Mesendoderm (in vitro differentiated cells): ENCODE measurements around the gene HCN2.

ENCODE experiments used
- DNase-seq: peaks from one replicate; pipeline ENCODE4 v3.0.0; 2013
- H2AK5ac ChIP-seq: 2 replicates; pipeline ENCODE4 v1.6.1; 2013; ENCODE audit warnings: low read length, inconsistent platforms
- H2BK120ac ChIP-seq: 2 replicates; pipeline ENCODE4 v1.6.1; 2013; ENCODE audit warnings: low read depth, mild to moderate bottlenecking, low read length, moderate library complexity, mixed read lengths
- H2BK15ac ChIP-seq: replicated peaks from 2 replicates; pipeline ENCODE4 v1.6.1; 2013; ENCODE audit warnings: low read depth, mild to moderate bottlenecking, moderate library complexity
- H2BK5ac ChIP-seq: 2 replicates; pipeline ENCODE4 v1.6.1; 2013; ENCODE audit warnings: low read length, inconsistent platforms
- H3K18ac ChIP-seq: 2 replicates; pipeline ENCODE4 v1.6.1; 2013; ENCODE audit warnings: mild to moderate bottlenecking, low read length, mixed read lengths
- H3K23ac ChIP-seq: one replicate; pipeline ENCODE4 v1.6.1; 2013; ENCODE audit warnings: low read length
- H3K27ac ChIP-seq: 2 replicates; pipeline ENCODE4 v1.5.1; 2013; ENCODE audit warnings: low read depth, mild to moderate bottlenecking, inconsistent platforms, low read length, moderate library complexity
- H3K27me3 ChIP-seq: 2 replicates; pipeline ENCODE4 v1.6.1; 2013; ENCODE audit warnings: low read length, control low read depth, mild to moderate bottlenecking, inconsistent platforms; ENCODE audit not compliant: insufficient read depth, poor library complexity
- H3K36me3 ChIP-seq: 2 replicates; pipeline ENCODE4 v1.6.1; 2013; ENCODE audit warnings: low read length, inconsistent platforms; ENCODE audit not compliant: control insufficient read depth, insufficient read depth
- H3K4ac ChIP-seq: one replicate; pipeline ENCODE4 v1.6.1; 2013; ENCODE audit warnings: low read depth, mild to moderate bottlenecking, low read length, moderate library complexity
- H3K4me1 ChIP-seq: 2 replicates; pipeline ENCODE4 v1.6.1; 2013; ENCODE audit warnings: low read depth, low read length, inconsistent platforms; ENCODE audit not compliant: control insufficient read depth
- H3K4me2 ChIP-seq: 2 replicates; pipeline ENCODE4 v1.6.1; 2013; ENCODE audit warnings: low read length
- H3K4me3 ChIP-seq: 2 replicates; pipeline ENCODE4 v1.5.1; 2013; ENCODE audit warnings: mild to moderate bottlenecking, low read length
- H3K56ac ChIP-seq: one replicate; pipeline ENCODE4 v1.6.1; 2013; ENCODE audit warnings: low read length
- H3K79me1 ChIP-seq: 2 replicates; pipeline ENCODE4 v1.6.1; 2013; ENCODE audit warnings: low read length, inconsistent platforms
- H3K79me2 ChIP-seq: 2 replicates; pipeline ENCODE4 v1.6.1; 2013; ENCODE audit warnings: mild to moderate bottlenecking, low read length; ENCODE audit not compliant: control insufficient read depth, insufficient read depth
- H3K9ac ChIP-seq: 2 replicates; pipeline ENCODE4 v1.6.1; 2013; ENCODE audit warnings: low read length, inconsistent platforms
- H4K5ac ChIP-seq: one replicate; pipeline ENCODE4 v1.6.1; 2013; ENCODE audit warnings: low read length
- H4K8ac ChIP-seq: one replicate; pipeline ENCODE4 v1.6.1; 2013; ENCODE audit warnings: low read depth, mild to moderate bottlenecking, control low read depth, low read length, moderate library complexity
- WGBS: extraction: QIAGEN DNeasy Blood & Tissue Kit; methylation state at CpG from one replicate; pipeline ENCODE4 v1.1.7; 2013; ENCODE audit warnings: low lambda C conversion rate, missing lambda C conversion rate; ENCODE audit not compliant: insufficient coverage; ENCODE audit errors: extremely low coverage; 5-methylcytosine and 5-hydroxymethylcytosine counted together

The HCN2 gene

DNA sequence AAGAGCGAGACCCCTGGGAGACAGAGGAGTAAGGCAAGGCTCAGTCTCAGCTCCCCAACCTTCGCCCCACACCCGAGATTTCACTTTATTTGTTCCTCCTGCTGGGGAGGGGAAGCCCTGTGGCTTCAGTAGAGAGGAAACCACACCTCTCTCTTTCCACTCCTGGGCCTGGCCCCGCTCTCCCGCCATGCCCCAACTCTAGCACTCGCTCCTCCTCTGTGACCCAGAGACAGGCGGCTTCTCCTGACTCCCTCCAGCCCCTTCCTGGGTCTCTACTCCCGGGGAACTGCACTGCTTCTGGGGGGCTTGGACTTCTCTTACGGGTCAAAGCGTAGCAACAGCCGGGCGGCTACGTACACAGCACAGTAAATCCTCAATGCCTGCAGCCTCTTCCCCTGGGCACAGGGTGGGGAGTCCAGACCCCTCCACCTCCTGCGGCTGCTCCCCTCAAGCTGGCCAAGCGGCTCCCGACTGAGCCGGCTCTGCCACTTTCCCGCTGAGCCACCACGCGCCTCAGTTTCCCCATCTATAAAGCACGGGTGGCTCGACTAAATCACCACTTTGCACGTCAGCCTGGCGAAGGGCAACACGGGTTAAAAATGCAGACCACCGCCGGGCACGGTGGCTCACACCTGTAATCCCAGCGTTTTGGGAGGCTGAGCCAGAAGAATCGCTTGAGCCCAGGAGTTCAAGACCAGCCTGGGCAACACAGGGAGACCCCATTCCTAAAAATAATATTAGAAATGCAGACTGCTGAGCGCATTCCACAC lies 71.9 kb downstream of the HCN2 start:
- H3K79me1 ChIP-seq = no peaks in the 10 kb centered on the region
- peaks cover 2% of the 10 kb centered on the region for H3K4me1 ChIP-seq
- H3K4me3 ChIP-seq = peak overlapping the region; percentile 86
- H2BK15ac ChIP-seq = no peak overlapping the region
- WGBS = no CpG with 5 or more reads among the region's 31 CpGs
- H3K18ac ChIP-seq = no peak overlapping the region
- peaks cover 63% of the 10 kb centered on the region for H3K79me2 ChIP-seq
- H3K27ac ChIP-seq = no peak overlapping the region
- no peaks in the 10 kb centered on the region for H3K36me3 ChIP-seq
- no peak for DNase-seq
- peak overlapping the region; percentile 96 for H3K56ac ChIP-seq
- H3K27me3 ChIP-seq = no peaks in the 10 kb centered on the region
- peak overlapping the region; percentile 87 for H3K4me2 ChIP-seq
- no peak overlapping the region for H2AK5ac ChIP-seq
- H4K8ac ChIP-seq = no peak overlapping the region
- H4K5ac ChIP-seq = no peak overlapping the region
- peak overlapping the region; percentile 98 for H3K9ac ChIP-seq
- H2BK120ac ChIP-seq = no peak overlapping the region
- peak overlapping the region; percentile 66 for H3K23ac ChIP-seq
- H2BK5ac ChIP-seq = no peak overlapping the region
- no peak overlapping the region for H3K4ac ChIP-seq

DNA sequence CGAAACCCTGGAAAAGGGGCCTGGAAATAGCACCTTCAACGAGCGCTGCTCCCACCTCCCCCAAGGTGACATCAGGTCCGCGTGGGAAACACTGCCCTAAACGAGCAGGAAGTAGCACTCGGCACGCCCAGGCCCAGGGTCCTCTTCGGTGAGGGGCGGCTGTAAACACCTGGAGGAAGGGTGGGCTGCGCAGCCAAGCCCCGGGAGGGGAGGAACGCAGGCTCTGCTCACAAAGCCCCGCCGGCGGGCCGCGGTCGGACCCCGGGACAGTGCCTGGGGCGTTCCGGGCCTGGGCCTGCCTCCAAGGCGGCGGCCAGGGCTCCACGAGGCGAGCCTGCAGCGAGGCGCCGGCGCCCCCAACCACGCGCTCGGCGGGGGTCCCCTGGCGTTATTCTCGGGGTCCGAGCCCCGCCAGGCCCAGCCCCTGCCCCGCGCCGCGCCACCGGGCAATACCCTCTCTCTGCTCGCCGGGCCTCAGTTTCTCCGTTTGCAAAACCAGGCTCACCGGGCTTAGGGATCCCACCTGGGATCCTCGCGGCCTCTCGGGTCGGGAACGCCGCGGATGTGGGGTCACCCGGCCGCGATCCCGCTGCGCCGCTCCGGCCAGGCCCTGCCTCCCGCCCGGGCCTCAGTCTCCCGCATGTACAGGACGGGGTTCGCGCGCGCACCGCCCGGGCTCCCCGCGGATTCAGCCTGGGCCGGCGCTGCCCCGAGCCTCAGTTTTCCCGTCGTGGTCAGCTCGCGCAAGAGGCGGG lies 72.7 kb downstream of the HCN2 start:
- H3K4me1 ChIP-seq = peaks cover 2% of the 10 kb centered on the region

DNA sequence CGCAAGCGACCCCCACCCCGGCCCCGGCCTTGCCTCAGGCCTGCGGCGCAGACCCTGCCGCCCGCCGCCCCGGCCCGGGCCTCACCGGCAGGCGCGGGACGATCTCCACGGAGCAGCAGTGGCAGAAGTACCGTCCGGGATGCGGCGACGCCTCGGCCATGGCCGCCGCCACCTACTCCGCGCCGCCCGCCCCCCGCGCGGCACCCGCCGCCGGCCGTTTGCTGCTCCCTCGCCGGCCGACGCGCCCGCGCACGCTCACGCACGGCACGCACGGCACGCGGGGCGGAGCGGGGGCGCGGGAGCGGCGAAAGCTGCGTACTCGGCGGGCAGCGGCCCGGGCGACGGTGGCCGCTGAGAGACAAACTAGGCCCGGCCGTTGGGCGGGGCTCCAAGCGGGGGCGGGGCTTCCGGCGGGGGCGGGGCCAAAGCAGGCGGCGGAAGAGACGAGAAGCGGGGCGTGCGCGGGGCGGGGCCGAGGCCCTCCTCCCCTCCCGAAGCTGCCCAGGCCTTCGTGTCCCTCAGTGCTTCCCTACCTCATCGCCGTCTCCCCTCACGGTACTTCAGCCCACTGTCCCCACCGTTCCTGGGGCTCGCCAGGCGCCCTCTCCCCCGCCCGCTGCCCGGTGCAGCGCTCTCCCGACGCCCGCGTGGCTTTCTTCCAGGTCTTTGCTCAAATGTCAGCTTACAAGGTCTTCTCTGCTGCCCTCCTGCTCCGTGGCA lies 73.4 kb downstream of the HCN2 start, which contains the start of gene RNF126:
RNF126 (minus strand) TSS at position 253 of the 720 bp plus-strand sequence; CDS start at position 160, 93 bp downstream.
- WGBS = no CpG with 5 or more reads among the region's 97 CpGs
- H3K4me3 ChIP-seq = peak within 1 kb of the TSS; percentile 86
- peaks cover 2% of the 10 kb centered on the region for H3K4me1 ChIP-seq
- peak within 1 kb of the TSS; percentile 28 for H2BK120ac ChIP-seq
- H3K4ac ChIP-seq = peak within 1 kb of the TSS; percentile 75
- no peak within 1 kb of the TSS for H2BK15ac ChIP-seq
- H3K27me3 ChIP-seq = no peaks in the 10 kb centered on the region
- peak within 1 kb of the TSS; percentile 59 for H2AK5ac ChIP-seq
- peak within 1 kb of the TSS; percentile 45 for H3K23ac ChIP-seq
- peaks cover 48% of the 10 kb centered on the region for H3K79me2 ChIP-seq
- H3K79me1 ChIP-seq = no peaks in the 10 kb centered on the region
- peak within 1 kb of the TSS; percentile 98 for H3K9ac ChIP-seq
- DNase-seq = peak; percentile 91
- H3K4me2 ChIP-seq = peak within 1 kb of the TSS; percentile 87
- H3K18ac ChIP-seq = peak within 1 kb of the TSS; percentile 91
- peak within 1 kb of the TSS; percentile 69 for H3K27ac ChIP-seq
- H3K36me3 ChIP-seq = no peaks in the 10 kb centered on the region
- no peak within 1 kb of the TSS for H2BK5ac ChIP-seq
- H3K56ac ChIP-seq = peak within 1 kb of the TSS; percentile 96
- H4K8ac ChIP-seq = no peak within 1 kb of the TSS
- H4K5ac ChIP-seq = no peak within 1 kb of the TSS

More for the DNA sequence above, 72.7 kb downstream of the HCN2 start:
- Histone ChIP-seq H2BK5ac (no peak overlapping the region), H2AK5ac (no peak overlapping the region), H3K4me2 (peak overlapping the region; percentile 87), H3K56ac (peak overlapping the region; percentile 96), H3K27ac (peak overlapping the region; percentile 69), H4K8ac (no peak overlapping the region), H3K4ac (peak overlapping the region; percentile 75), H3K36me3 (no peaks in the 10 kb centered on the region), H3K4me3 (peak overlapping the region; percentile 86), H2BK120ac (peak overlapping the region; percentile 28), H2BK15ac (no peak overlapping the region), H3K23ac (peak overlapping the region; percentile 45), H3K79me2 (peaks cover 55% of the 10 kb centered on the region), H4K5ac (no peak overlapping the region), H3K18ac (peak overlapping the region; percentile 91), H3K79me1 (no peaks in the 10 kb centered on the region), H3K9ac (peak overlapping the region; percentile 98), H3K27me3 (no peaks in the 10 kb centered on the region)
- peak; percentile 78 for DNase-seq
- WGBS = no CpG with 5 or more reads among the region's 81 CpGs

DNA sequence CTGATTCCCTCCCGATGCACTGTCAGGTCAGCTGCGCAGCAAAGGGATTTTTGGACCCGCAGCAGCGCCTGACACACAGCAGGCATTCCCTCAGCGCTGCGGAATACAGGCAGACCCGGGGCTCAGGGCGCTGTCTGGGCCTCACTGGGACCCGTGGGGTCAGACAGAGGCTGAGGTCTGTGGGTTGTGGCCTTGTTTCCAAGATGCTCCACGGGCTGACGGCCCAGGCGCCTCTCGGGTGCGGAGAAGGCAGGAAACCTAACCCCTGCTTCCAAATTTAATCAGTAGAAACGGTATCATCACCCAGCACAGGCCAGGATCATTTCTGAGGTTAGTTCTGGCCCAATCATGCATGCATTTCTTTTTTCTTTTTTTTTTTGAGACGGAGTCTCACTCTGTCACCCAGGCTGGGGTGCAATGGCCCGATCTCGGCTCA lies 74.0 kb downstream of the HCN2 start:
- no peak overlapping the region for H2BK120ac ChIP-seq
- peaks cover 2% of the 10 kb centered on the region for H3K4me1 ChIP-seq
- peak overlapping the region; percentile 81 for H3K4me2 ChIP-seq
- H2BK5ac ChIP-seq = no peak overlapping the region
- H2BK15ac ChIP-seq = no peak overlapping the region
- DNase-seq = no peak
- H3K23ac ChIP-seq = peak overlapping the region; percentile 30
- H3K9ac ChIP-seq = peak overlapping the region; percentile 79
- H3K4ac ChIP-seq = no peak overlapping the region
- peaks cover 42% of the 10 kb centered on the region for H3K79me2 ChIP-seq
- H2AK5ac ChIP-seq = peak overlapping the region; percentile 59
- H4K8ac ChIP-seq = no peak overlapping the region
- H3K18ac ChIP-seq = peak overlapping the region; percentile 20
- H3K56ac ChIP-seq = peak overlapping the region; percentile 88
- no peaks in the 10 kb centered on the region for H3K27me3 ChIP-seq
- no peaks in the 10 kb centered on the region for H3K36me3 ChIP-seq
- no peaks in the 10 kb centered on the region for H3K79me1 ChIP-seq
- no peak overlapping the region for H3K4me3 ChIP-seq
- no peak overlapping the region for H4K5ac ChIP-seq
- no peak overlapping the region for H3K27ac ChIP-seq
- no CpG with 5 or more reads among the region's 18 CpGs for WGBS

DNA sequence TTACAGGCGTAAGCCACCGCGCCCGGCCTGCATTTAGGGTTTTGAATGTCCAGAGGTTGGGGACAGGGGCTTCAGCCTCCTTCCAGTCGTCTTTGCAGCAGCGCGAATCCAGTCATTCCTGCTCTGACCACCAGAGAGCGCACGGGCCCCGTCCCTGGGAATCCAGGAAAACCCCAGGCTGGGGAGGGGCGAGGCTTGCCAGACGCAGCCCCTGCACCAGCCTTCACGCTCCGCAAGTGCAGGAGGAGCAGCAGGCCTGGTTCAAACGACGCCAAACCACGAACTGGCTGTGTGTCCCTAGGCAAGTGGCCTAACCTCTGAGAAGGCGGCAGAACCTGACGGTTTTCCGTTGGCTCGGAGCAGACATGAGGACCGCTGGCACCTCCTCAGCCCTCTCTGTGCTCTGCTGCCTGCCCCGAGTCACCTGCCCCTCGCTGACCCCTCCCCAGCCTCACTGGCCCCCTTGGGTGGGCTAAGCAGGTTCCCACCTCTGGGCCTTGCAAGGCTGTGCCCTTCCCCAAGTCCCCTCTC lies 75.3 kb downstream of the HCN2 start:
- Histone ChIP-seq H3K36me3 (no peaks in the 10 kb centered on the region), H3K56ac (peak overlapping the region; percentile 58), H3K27ac (no peak overlapping the region), H3K4me2 (no peak overlapping the region), H2BK5ac (no peak overlapping the region), H3K9ac (peak overlapping the region; percentile 51), H2AK5ac (no peak overlapping the region), H3K23ac (no peak overlapping the region), H3K79me1 (no peaks in the 10 kb centered on the region), H2BK120ac (no peak overlapping the region), H3K4me3 (no peak overlapping the region), H3K18ac (no peak overlapping the region), H3K27me3 (no peaks in the 10 kb centered on the region), H3K4me1 (peaks cover 2% of the 10 kb centered on the region), H3K79me2 (peaks cover 29% of the 10 kb centered on the region), H3K4ac (no peak overlapping the region), H4K5ac (no peak overlapping the region), H2BK15ac (no peak overlapping the region), H4K8ac (no peak overlapping the region)
- peak; percentile 91 for DNase-seq
- WGBS = no CpG with 5 or more reads among the region's 24 CpGs
